ENCODE data around the gene NMNAT2.

Gene NMNAT2

GRCh38 chr1:183272390-183272848 is 145.8 kb downstream of the NMNAT2 start:
- no peak for TF ChIP-seq POLR2AphosphoS5 (IDR thresholded peaks at IDR 0.05; ENCODE audit: low read depth, low read length)
- TF ChIP-seq TAF1 (IDR thresholded peaks at IDR 0.05; ENCODE audit: borderline replicate concordance, insufficient read depth, low read length): no peak
- no peak for TF ChIP-seq REST (IDR thresholded peaks at IDR 0.05; ENCODE audit: insufficient read depth in 1 of 2, low read depth in 2 of 2, low read length in 2 of 2)
- TF ChIP-seq SIN3A (IDR thresholded peaks at IDR 0.05; ENCODE audit: borderline replicate concordance, insufficient read depth, low read length): no peak
- no peak for TF ChIP-seq FOXP2 (optimal IDR thresholded peaks at IDR 0.05; ENCODE audit: borderline replicate concordance, extremely low read depth, extremely low read length, insufficient read depth)

- peak; percentile 55; the same call in 1 of the 2 replicates for TF ChIP-seq POLR2AphosphoS5 (IDR thresholded peaks at IDR 0.05; ENCODE audit: low read depth, low read length)
- peak; percentile 75; the same call in 1 of the 2 replicates for TF ChIP-seq SIN3A (IDR thresholded peaks at IDR 0.05; ENCODE audit: borderline replicate concordance, insufficient read depth, low read length)
- no peak for TF ChIP-seq FOXP2 (optimal IDR thresholded peaks at IDR 0.05; ENCODE audit: borderline replicate concordance, extremely low read depth, extremely low read length, insufficient read depth)
- TF ChIP-seq TAF1 (IDR thresholded peaks at IDR 0.05; ENCODE audit: borderline replicate concordance, insufficient read depth, low read length): peak; percentile 41; the same call in 1 of the 2 replicates
- peak in 1 of 2 experiments; percentile 76; a peak in 1 of 4 replicates for TF ChIP-seq REST (IDR thresholded peaks at IDR 0.05; ENCODE audit: insufficient read depth in 1 of 2, low read depth in 2 of 2, low read length in 2 of 2)
These were observed 147.5 kb downstream of the NMNAT2 start for GRCh38 chr1:183270541-183271141.

- TF ChIP-seq POLR2AphosphoS5 (IDR thresholded peaks at IDR 0.05; ENCODE audit: low read depth, low read length) (no peak), TAF1 (IDR thresholded peaks at IDR 0.05; ENCODE audit: borderline replicate concordance, insufficient read depth, low read length) (peak; percentile 26; the same call in 1 of the 2 replicates)
These were observed 150.3 kb downstream of the NMNAT2 start for GRCh38 chr1:183267646-183268431.

GRCh38 chr1:183263886-183264602 is 154.1 kb downstream of the NMNAT2 start:
- no peak for TF ChIP-seq SIN3A (IDR thresholded peaks at IDR 0.05; ENCODE audit: borderline replicate concordance, insufficient read depth, low read length)
- no peak for TF ChIP-seq REST (IDR thresholded peaks at IDR 0.05; ENCODE audit: insufficient read depth in 1 of 2, low read depth in 2 of 2, low read length in 2 of 2)

- TF ChIP-seq FOXP2 (optimal IDR thresholded peaks at IDR 0.05; ENCODE audit: borderline replicate concordance, extremely low read depth, extremely low read length, insufficient read depth): no peak
- no peak for TF ChIP-seq POLR2AphosphoS5 (IDR thresholded peaks at IDR 0.05; ENCODE audit: low read depth, low read length)
- TF ChIP-seq SIN3A (IDR thresholded peaks at IDR 0.05; ENCODE audit: borderline replicate concordance, insufficient read depth, low read length): no peak
- TF ChIP-seq TAF1 (IDR thresholded peaks at IDR 0.05; ENCODE audit: borderline replicate concordance, insufficient read depth, low read length): no peak
- no peak for TF ChIP-seq REST (IDR thresholded peaks at IDR 0.05; ENCODE audit: insufficient read depth in 1 of 2, low read depth in 2 of 2, low read length in 2 of 2)
These were observed 155.5 kb downstream of the NMNAT2 start for GRCh38 chr1:183262628-183263200.

Measured in PFSK-1 (cell line).